ENCODE results near the gene CELF2.

Gene CELF2

DNA sequence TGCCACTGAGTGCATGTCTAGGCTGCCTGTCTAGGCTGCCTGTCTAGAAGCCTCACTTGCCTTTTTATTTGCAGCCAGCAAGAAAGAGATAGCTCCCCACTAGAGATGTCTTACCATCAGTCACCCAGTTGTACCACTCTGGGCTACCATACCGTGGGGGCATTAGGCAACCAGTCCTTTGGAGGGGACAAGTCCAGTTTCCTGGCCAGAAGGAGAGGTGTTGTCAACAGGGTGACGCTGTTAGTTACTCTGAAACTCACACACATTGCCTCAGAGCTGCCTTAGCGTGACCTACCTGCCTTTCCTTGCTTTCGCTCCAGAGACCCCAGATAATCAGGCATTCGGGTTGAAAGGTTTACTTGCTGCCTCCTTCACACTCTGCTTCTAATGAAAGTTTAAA is 155.4 kb downstream of the CELF2 start:
- DNase-seq (ENCODE audit: low spot score) = no peak
- TF ChIP-seq, protein P1, sequence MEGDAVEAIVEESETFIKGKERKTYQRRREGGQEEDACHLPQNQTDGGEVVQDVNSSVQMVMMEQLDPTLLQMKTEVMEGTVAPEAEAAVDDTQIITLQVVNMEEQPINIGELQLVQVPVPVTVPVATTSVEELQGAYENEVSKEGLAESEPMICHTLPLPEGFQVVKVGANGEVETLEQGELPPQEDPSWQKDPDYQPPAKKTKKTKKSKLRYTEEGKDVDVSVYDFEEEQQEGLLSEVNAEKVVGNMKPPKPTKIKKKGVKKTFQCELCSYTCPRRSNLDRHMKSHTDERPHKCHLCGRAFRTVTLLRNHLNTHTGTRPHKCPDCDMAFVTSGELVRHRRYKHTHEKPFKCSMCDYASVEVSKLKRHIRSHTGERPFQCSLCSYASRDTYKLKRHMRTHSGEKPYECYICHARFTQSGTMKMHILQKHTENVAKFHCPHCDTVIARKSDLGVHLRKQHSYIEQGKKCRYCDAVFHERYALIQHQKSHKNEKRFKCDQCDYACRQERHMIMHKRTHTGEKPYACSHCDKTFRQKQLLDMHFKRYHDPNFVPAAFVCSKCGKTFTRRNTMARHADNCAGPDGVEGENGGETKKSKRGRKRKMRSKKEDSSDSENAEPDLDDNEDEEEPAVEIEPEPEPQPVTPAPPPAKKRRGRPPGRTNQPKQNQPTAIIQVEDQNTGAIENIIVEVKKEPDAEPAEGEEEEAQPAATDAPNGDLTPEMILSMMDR (IDR thresholded peaks at IDR 0.05; ENCODE audit: extremely low read depth, insufficient read depth, missing control alignments) = no peak
- in situ Hi-C loops (cut with MboI; ENCODE audit: low pct_unique_long_range_greater_than_20kb, low sequenced_read_pairs, unreplicated experiment) = no loop called here

GRCh38 chr10:11175823-11176243 is 158.2 kb downstream of the CELF2 start:
- in situ Hi-C loops (cut with MboI; ENCODE audit: low pct_unique_long_range_greater_than_20kb, low sequenced_read_pairs, unreplicated experiment) = no loop called here
- DNase-seq (ENCODE audit: low spot score) = no peak
- TF ChIP-seq, protein P1 (IDR thresholded peaks at IDR 0.05; ENCODE audit: extremely low read depth, insufficient read depth, missing control alignments) = peak; percentile 33

GRCh38 chr10:11176746-11177145 is 159.1 kb downstream of the CELF2 start:
- in situ Hi-C loops (cut with MboI; ENCODE audit: low pct_unique_long_range_greater_than_20kb, low sequenced_read_pairs, unreplicated experiment) = no loop called here
- TF ChIP-seq, protein P1 (IDR thresholded peaks at IDR 0.05; ENCODE audit: extremely low read depth, insufficient read depth, missing control alignments) = no peak
- no peak for DNase-seq (ENCODE audit: low spot score)

DNA sequence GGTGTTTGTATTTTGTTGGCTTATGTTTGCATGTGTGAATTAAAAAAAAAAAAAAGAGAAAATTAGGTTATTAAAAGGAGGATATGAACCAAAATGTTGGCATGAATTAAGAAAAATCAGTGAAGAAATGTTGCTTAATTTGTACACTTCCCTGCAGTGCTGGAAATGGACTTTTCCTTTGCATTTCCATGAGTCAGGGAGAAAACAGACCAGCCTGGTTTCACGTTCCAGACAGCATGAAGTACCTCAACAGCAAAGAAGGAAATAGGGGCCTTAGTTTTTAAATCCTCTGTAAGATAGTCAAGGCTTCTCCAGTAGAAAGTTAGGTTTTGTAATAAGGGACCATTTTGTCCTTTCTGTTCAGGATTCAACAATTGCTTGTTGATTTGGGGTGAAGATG is 159.7 kb downstream of the CELF2 start:
- no peak for DNase-seq (ENCODE audit: low spot score)
- in situ Hi-C loops (cut with MboI; ENCODE audit: low pct_unique_long_range_greater_than_20kb, low sequenced_read_pairs, unreplicated experiment) = no loop called here
- TF ChIP-seq, protein P1 (IDR thresholded peaks at IDR 0.05; ENCODE audit: extremely low read depth, insufficient read depth, missing control alignments) = no peak

GRCh38 chr10:11177926-11178471 is 160.3 kb downstream of the CELF2 start:
- DNase-seq (ENCODE audit: low spot score) = no peak
- TF ChIP-seq, protein P1 (IDR thresholded peaks at IDR 0.05; ENCODE audit: extremely low read depth, insufficient read depth, missing control alignments) = peak; percentile 50
- in situ Hi-C loops (cut with MboI; ENCODE audit: low pct_unique_long_range_greater_than_20kb, low sequenced_read_pairs, unreplicated experiment) = no loop called here

DNA sequence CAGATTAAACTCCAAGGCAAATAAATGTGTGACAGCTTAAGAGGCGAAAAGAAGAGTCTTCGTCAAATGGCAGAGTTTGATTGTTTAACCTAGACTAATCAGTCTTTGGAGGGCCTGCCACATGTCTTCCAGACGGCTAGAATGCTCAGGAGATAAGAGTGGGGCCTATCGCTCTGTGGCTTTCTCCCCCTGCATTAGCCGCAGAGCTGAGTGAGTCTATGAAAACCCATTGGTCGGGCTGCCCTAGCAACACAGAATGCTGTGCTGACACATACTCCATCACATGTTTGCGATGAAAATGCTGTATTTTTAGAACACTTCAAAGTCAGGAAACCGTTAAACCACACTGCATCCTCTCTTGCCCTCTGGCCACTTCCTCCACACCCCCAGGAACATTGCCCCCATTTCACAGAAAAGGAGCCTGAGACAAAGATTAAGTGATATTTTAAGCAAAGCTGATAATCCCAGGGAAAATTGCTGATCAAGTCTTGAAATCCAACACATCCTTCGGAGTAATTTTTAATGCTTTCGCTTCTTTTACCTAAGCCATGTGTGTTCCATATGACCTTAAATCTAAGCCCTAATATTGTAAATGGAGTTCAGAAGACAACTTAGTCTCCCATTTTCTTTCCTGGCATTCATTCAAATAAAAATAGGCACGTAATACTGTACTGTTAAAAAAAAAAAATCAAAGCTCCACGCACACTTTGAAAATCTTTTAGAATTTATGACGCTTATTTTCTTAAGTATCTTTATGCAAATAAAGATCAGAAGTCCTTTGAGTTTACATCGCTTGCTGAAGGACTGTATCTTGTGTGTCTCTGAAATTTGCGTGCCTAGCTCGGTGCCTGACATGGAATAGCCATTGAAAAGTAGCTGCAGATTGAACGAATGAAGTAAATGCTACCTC is 161.2 kb downstream of the CELF2 start:
- TF ChIP-seq, protein P1 (IDR thresholded peaks at IDR 0.05; ENCODE audit: extremely low read depth, insufficient read depth, missing control alignments) = no peak
- in situ Hi-C loops (cut with MboI; ENCODE audit: low pct_unique_long_range_greater_than_20kb, low sequenced_read_pairs, unreplicated experiment) = no loop called here
- peak; percentile 68 for DNase-seq (ENCODE audit: low spot score)

All from GM13977 (cell line).